Measurements from ENCODE around the gene ERO1A. TPM values are rescaled to one million over a fixed set of nuclear protein-coding genes. Genes with fewer than 3 reads are reported as not detected.

The ERO1A gene
- total RNA-seq, 1 experiment from 2014 or later: 106 TPM

GRCh38 chr14:52602131-52602530 lies 93.2 kb downstream of the ERO1A start:
- no peak for DNase-seq (ENCODE audit: low read depth)

- DNase-seq (ENCODE audit: low read depth): no peak
Observed at GRCh38 chr14:52599974-52600373, 95.4 kb downstream of the ERO1A start.

DNA sequence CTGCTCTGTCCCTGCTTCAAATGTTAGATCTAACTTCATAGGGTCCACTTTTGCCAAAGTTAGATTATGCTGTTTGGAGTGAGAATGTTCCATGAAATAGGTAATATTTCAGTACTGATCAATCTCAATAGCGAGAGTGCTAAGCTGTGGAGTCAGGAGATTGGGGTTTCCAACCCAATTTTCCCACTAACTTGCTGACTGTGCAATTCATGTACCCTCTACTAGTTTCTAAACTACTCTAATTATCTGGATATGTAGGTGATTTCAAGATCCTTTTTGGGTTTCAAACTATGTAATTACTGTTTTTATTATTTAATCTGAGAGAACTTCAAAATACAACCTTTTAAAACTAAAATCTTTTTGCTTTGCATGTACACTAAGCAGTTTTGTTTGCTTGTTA lies 96.8 kb downstream of the ERO1A start:
- no peak for DNase-seq (ENCODE audit: low read depth)

DNA sequence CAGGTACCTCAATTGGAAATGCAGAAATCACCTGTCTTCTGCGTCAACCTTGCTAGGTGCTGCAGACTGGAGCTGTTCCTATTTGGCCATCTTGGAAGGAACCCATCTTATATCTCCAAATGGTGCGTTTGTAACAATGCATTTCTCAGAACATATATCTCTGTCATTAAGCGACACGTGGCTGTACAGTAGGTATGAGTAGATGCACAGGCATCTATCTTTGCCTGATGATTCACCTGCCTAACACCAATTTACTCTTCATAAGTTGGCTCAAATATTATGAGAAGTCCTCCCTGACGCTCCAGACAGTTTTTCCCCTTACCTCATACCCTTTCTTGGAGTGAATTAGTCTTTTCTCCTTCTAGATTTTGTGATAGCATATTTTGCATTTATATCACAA lies 98.5 kb downstream of the ERO1A start:
- DNase-seq (ENCODE audit: low read depth): peak; percentile 7

- DNase-seq (ENCODE audit: low read depth): no peak
Observed at GRCh38 chr14:52596320-52596719, 99.0 kb downstream of the ERO1A start.

GRCh38 chr14:52590318-52590717 lies 105.0 kb downstream of the ERO1A start:
- no peak for DNase-seq (ENCODE audit: low read depth)

Other genes starting within 250 kb of the ERO1A start
- 7.1 and 12.1 TPM in 2 replicates for gene TXNDC16, start 143.1 kb downstream of the ERO1A start, total RNA-seq (2014; rRNA removed; shearing (Covaris generic))
- 4.4 TPM in 2 replicates for gene GPR137C, start 142.7 kb downstream of the ERO1A start, total RNA-seq (2014; rRNA removed; shearing (Covaris generic))
- 131 and 189 TPM in 2 replicates for gene PSMC6, start 11.6 kb upstream of the ERO1A start, total RNA-seq (2014; rRNA removed; shearing (Covaris generic))
- gene STYX, start 34.6 kb upstream of the ERO1A start, total RNA-seq (2014; rRNA removed; shearing (Covaris generic)): 17.0 and 17.7 TPM in 2 replicates
- gene GNPNAT1, start 96.0 kb upstream of the ERO1A start, total RNA-seq (2014; rRNA removed; shearing (Covaris generic)): 16.5 and 40.7 TPM in 2 replicates